CD14-positive monocyte (primary cell): ENCODE measurements around the gene KNTC1. TPM values are rescaled to one million over a fixed set of nuclear protein-coding genes. Genes with fewer than 3 reads are reported as not detected.

Experiments
- DNase-seq, 3 donors: peaks; one replicate each; pipeline ENCODE4 v3.0.0-alpha.2; 2011 to 2022
- H2AFZ ChIP-seq: 2 replicates; pipeline ENCODE4 v1.6.0; 2012; ENCODE audit warnings: mild to moderate bottlenecking, low read depth, low read length, inconsistent platforms; ENCODE audit not compliant: insufficient read depth, poor library complexity, severe bottlenecking
- H3K27ac ChIP-seq, 2 donors: 1 replicate in 1 of 2; 2 replicates in 1 of 2; pipeline ENCODE4 v1.5.1; 2012 to 2013; ENCODE audit warnings: low read length in 2 of 2, control low read depth in 1 of 2, inconsistent platforms in 1 of 2, low read depth in 1 of 2, mild to moderate bottlenecking in 1 of 2
- H3K27me3 ChIP-seq, 2 donors: one replicate each; pipeline versions ENCODE4 v1.6.0 to v1.6.1; 2011 to 2013; ENCODE audit warnings: low read length in 2 of 2; ENCODE audit not compliant: control insufficient read depth in 2 of 2, insufficient read depth in 2 of 2
- H3K36me3 ChIP-seq, 2 donors: replicated peaks in 1 of 2; 1 replicate in 1 of 2; 2 replicates in 1 of 2; pipeline versions ENCODE4 v1.5.1 to v1.6.1; 2012 to 2013; ENCODE audit warnings: low read length in 2 of 2, control low read depth in 1 of 2, inconsistent platforms in 1 of 2, mild to moderate bottlenecking in 1 of 2; ENCODE audit not compliant: insufficient read depth in 2 of 2, control insufficient read depth in 1 of 2
- H3K4me1 ChIP-seq, 2 donors: 1 replicate in 1 of 2; 2 replicates in 1 of 2; pipeline versions ENCODE4 v1.5.1 to v1.6.1; 2012 to 2013; ENCODE audit warnings: low read length in 2 of 2, control low read depth in 1 of 2, inconsistent platforms in 1 of 2, mild to moderate bottlenecking in 1 of 2, moderate library complexity in 1 of 2; ENCODE audit not compliant: insufficient read depth in 2 of 2, control insufficient read depth in 1 of 2
- H3K4me2 ChIP-seq: replicated peaks from 2 replicates; pipeline ENCODE3; 2012; ENCODE audit warnings: low read length, moderate library complexity, mild to moderate bottlenecking; ENCODE audit not compliant: poor library complexity, severe bottlenecking; ENCODE audit errors: extremely low read depth
- H3K4me3 ChIP-seq, 3 experiments: fragments of 200-600 bp in 1 of 3; sonication (generic) in 1 of 3; replicated peaks in 1 of 3; 1 replicate in 2 of 3; 2 replicates in 1 of 3; pipeline ENCODE4 v1.5.1; 2011 to 2013; ENCODE audit warnings: low read length in 3 of 3, mild to moderate bottlenecking in 3 of 3, control low read depth in 2 of 3, low read depth in 2 of 3, inconsistent platforms in 1 of 3, moderate library complexity in 1 of 3
- H3K79me2 ChIP-seq: 2 replicates; pipeline ENCODE4 v1.6.0; 2012; ENCODE audit warnings: mild to moderate bottlenecking, control low read depth, inconsistent platforms, low read length, moderate library complexity; ENCODE audit not compliant: insufficient read depth
- H3K9ac ChIP-seq: 2 replicates; pipeline ENCODE4 v1.6.0; 2017; ENCODE audit warnings: low read length, mild to moderate bottlenecking; ENCODE audit not compliant: insufficient read depth, poor library complexity, severe bottlenecking
- H3K9me3 ChIP-seq, 2 donors: replicated peaks in 1 of 2; 1 replicate in 1 of 2; 2 replicates in 1 of 2; pipeline versions ENCODE4 v1.5.1 to v1.6.1; 2012 to 2013; ENCODE audit warnings: low read length in 2 of 2, control low read depth in 1 of 2; ENCODE audit not compliant: control insufficient read depth in 1 of 2, insufficient read depth in 1 of 2
- H4K20me1 ChIP-seq: 2 replicates; pipeline ENCODE4 v1.6.0; 2012; ENCODE audit warnings: mild to moderate bottlenecking, low read length, control low read depth, moderate library complexity; ENCODE audit not compliant: insufficient read depth
- H3K27ac Mint-ChIP-seq, 7 donors: one replicate each; pipeline ENCODE4 v1.8.0; 2020; ENCODE audit warnings: mild to moderate bottlenecking in 7 of 7, mixed read lengths in 7 of 7, moderate library complexity in 6 of 7, inconsistent platforms in 2 of 7
- H3K27me3 Mint-ChIP-seq, 3 donors: one replicate each; pipeline ENCODE4 v1.8.0; 2021 to 2022; ENCODE audit warnings: low read depth in 3 of 3, mild to moderate bottlenecking in 3 of 3, mixed read lengths in 3 of 3, moderate library complexity in 3 of 3, inconsistent platforms in 1 of 3
- H3K36me3 Mint-ChIP-seq, 2 donors: one replicate each; pipeline ENCODE4 v1.8.0; 2020; ENCODE audit warnings: mixed read lengths in 2 of 2, inconsistent platforms in 1 of 2, mild to moderate bottlenecking in 1 of 2
- H3K4me1 Mint-ChIP-seq: one replicate; pipeline ENCODE4 v1.8.0; 2020; ENCODE audit warnings: mild to moderate bottlenecking, mixed read lengths
- H3K4me3 Mint-ChIP-seq, 2 donors: one replicate each; pipeline ENCODE4 v1.8.0; 2020; ENCODE audit warnings: mild to moderate bottlenecking in 2 of 2, mixed read lengths in 2 of 2, moderate library complexity in 1 of 2
- H3K9me3 Mint-ChIP-seq, 7 donors: one replicate each; pipeline ENCODE4 v1.8.0; 2020 to 2022; ENCODE audit warnings: mixed read lengths in 7 of 7, mild to moderate bottlenecking in 6 of 7, moderate library complexity in 6 of 7, inconsistent platforms in 2 of 7
- WGBS: methylation state at CpG from one replicate; pipeline ENCODE4 v1.1.5; 2013; ENCODE audit warnings: missing lambda C conversion rate; ENCODE audit not compliant: insufficient coverage; 5-methylcytosine and 5-hydroxymethylcytosine counted together
- intact Hi-C, 2 donors: fragments of 100-400 bp; cut with micrococcal nuclease; formaldehyde crosslinking; loops; one replicate each; pipeline versions ENCODE4 v1.15.0 to v1.15.1; 2023
- polyA plus RNA-seq, 3 donors: library from polyadenylated mRNA; depleted of rRNA in 1 of 3; unstranded in 2 of 3; stranded (reverse) in 1 of 3; fragments of 300-500 nt in 2 of 3; fragments of >200 nt in 1 of 3; fragmentation: Illumina TruSeq in 2 of 3; gene quantifications; 1 replicate in 2 of 3; 2 replicates in 1 of 3; pipeline ENCODE4 v1.2.3, GENCODE V29; 2012 to 2021
- TF ChIP-seq, protein P1 (sequence below): fragments of 200-600 bp; IDR thresholded peaks from one replicate; pipeline ENCODE4 v1.8.0; 2022; ENCODE audit warnings: antibody characterized with exemption, mild to moderate bottlenecking

KNTC1 gene
- polyA plus RNA-seq, 3 donors: 0.65 to 10.3 (median 0.81) TPM

DNA sequence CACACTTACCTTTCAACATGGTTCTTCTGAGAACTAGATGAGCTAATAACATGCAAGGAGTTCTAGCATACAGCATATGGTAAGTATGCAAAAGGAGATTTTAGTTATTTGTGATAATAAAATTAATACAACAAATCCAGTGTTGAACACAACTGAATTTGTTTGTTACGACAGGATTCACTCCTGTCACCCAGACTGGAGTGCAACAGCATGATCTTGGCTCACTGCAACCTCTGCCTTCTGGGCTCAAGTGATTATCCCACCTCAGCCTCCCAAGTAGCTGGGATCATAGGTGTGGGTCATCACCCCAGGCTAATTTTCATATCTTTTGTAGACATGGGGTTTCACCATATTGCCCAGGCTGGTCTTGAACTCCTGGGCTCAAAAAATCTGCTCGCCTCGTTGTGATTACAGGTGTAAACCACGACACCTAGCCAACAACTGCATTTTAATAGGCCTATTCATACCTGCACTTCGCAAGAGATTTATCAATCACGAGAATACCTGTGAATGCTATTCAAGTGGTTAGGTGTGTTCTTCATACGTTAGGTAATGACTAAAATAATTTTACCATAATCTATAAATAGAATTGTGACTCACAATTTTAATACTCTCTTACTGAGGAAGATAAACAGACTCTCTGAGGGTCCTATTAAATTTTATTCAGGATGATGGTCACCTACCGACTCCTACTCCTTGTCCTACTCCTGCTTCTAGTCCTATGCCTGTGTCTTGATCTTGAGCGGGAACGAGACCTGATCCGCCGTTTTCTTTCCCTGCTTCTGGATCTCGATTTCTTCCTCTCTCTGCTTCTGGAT lies 10.3 kb upstream of the KNTC1 start:
- WGBS: 98% methylated on average over 8 of the region's 13 CpGs
- H3K4me3 Mint-ChIP-seq: no peak overlapping the region
- Histone ChIP-seq H3K4me1 (no peaks in the 10 kb centered on the region), H3K36me3 (peaks cover 95 to 99% of the 10 kb centered on the region in 2 donors), H2AFZ (no peak overlapping the region), H3K27me3 (no peaks in the 10 kb centered on the region), H3K27ac (no peak overlapping the region), H3K9me3 (no peaks in the 10 kb centered on the region), H3K4me2 (no peak overlapping the region), H4K20me1 (peaks cover 98% of the 10 kb centered on the region), H3K4me3 (no peak overlapping the region), H3K79me2 (peaks cover 93% of the 10 kb centered on the region), H3K9ac (no peak overlapping the region)
- intact Hi-C loops: no loop called here
- peak overlapping the region in 2 of 7 donors; percentile 67 to 74 for H3K27ac Mint-ChIP-seq
- peaks cover 85 to 94% of the 10 kb centered on the region in 2 donors for H3K36me3 Mint-ChIP-seq
- TF ChIP-seq, protein P1, sequence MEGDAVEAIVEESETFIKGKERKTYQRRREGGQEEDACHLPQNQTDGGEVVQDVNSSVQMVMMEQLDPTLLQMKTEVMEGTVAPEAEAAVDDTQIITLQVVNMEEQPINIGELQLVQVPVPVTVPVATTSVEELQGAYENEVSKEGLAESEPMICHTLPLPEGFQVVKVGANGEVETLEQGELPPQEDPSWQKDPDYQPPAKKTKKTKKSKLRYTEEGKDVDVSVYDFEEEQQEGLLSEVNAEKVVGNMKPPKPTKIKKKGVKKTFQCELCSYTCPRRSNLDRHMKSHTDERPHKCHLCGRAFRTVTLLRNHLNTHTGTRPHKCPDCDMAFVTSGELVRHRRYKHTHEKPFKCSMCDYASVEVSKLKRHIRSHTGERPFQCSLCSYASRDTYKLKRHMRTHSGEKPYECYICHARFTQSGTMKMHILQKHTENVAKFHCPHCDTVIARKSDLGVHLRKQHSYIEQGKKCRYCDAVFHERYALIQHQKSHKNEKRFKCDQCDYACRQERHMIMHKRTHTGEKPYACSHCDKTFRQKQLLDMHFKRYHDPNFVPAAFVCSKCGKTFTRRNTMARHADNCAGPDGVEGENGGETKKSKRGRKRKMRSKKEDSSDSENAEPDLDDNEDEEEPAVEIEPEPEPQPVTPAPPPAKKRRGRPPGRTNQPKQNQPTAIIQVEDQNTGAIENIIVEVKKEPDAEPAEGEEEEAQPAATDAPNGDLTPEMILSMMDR: no peak
- no peak for DNase-seq
- no peaks in the 10 kb centered on the region for H3K4me1 Mint-ChIP-seq
- H3K9me3 Mint-ChIP-seq: no peaks in the 10 kb centered on the region
- H3K27me3 Mint-ChIP-seq: no peaks in the 10 kb centered on the region

GRCh38 chr12:122517877-122518276 lies 9.2 kb upstream of the KNTC1 start:
- H3K79me2 ChIP-seq: peaks cover 93% of the 10 kb centered on the region
- peak overlapping the region in 1 of 2 donors; percentile 31 for H3K27ac ChIP-seq
- H3K27me3 Mint-ChIP-seq: no peaks in the 10 kb centered on the region
- peaks cover 91 to 99% of the 10 kb centered on the region in 2 donors for H3K36me3 ChIP-seq
- no peaks in the 10 kb centered on the region for H3K9me3 ChIP-seq
- no peak overlapping the region for H3K9ac ChIP-seq
- H3K4me1 ChIP-seq: peaks cover under 1% of the 10 kb centered on the region in 2 donors
- TF ChIP-seq, protein P1: no peak
- WGBS: 100% methylated on average over 2 of the region's 5 CpGs
- no peak for DNase-seq
- H3K4me3 Mint-ChIP-seq: no peak overlapping the region
- no peaks in the 10 kb centered on the region for H3K9me3 Mint-ChIP-seq
- peak overlapping the region in 1 of 7 donors; percentile 48 for H3K27ac Mint-ChIP-seq
- H3K4me2 ChIP-seq: no peak overlapping the region
- intact Hi-C loops: no loop called here
- no peak overlapping the region for H3K4me3 ChIP-seq
- peaks cover 82 to 89% of the 10 kb centered on the region in 2 donors for H3K36me3 Mint-ChIP-seq
- no peaks in the 10 kb centered on the region for H3K27me3 ChIP-seq
- H2AFZ ChIP-seq: no peak overlapping the region
- H4K20me1 ChIP-seq: peaks cover 98% of the 10 kb centered on the region
- H3K4me1 Mint-ChIP-seq: peaks cover 1% of the 10 kb centered on the region
